Smooth muscle cell (in vitro differentiated cells): Measurements from ENCODE around the gene ATAD5. TPM values are rescaled to one million over a fixed set of nuclear protein-coding genes. Genes with fewer than 3 reads are reported as not detected.
"Not testable (repeated sequence)": the region's sequence is repeated elsewhere in the genome, so short reads cannot be mapped to it uniquely, and the experiment has no call there.

ENCODE experiments used
- DNase-seq: peaks from one replicate; lab custom pipeline; 2025; ENCODE audit not compliant: unreplicated experiment; lab: John Stamatoyannopoulos, UW
- H2AFZ ChIP-seq: fragments of 200-600 bp; sonication (generic); 2 replicates; pipeline ENCODE4 v1.6.0; 2016; ENCODE audit warnings: antibody characterized with exemption, low read depth, mild to moderate bottlenecking
- H3F3A ChIP-seq: fragments of 200-600 bp; sonication (generic); 2 replicates; pipeline ENCODE4 v1.6.0; 2017; ENCODE audit warnings: antibody characterized with exemption, low read depth
- H3K27ac ChIP-seq: fragments of 200-600 bp; sonication (generic); 2 replicates; pipeline ENCODE4 v1.5.1; 2016; ENCODE audit warnings: low read depth, mild to moderate bottlenecking
- H3K27me3 ChIP-seq: fragments of 200-600 bp; sonication (generic); 2 replicates; pipeline ENCODE4 v1.6.1; 2016; ENCODE audit warnings: low read depth, mild to moderate bottlenecking
- H3K36me3 ChIP-seq: fragments of 200-600 bp; sonication (generic); 2 replicates; pipeline ENCODE4 v1.5.1; 2016; ENCODE audit warnings: low read depth
- H3K4me1 ChIP-seq: fragments of 200-600 bp; sonication (generic); 2 replicates; pipeline ENCODE4 v1.5.1; 2016; ENCODE audit warnings: low read depth
- H3K4me2 ChIP-seq: fragments of 200-600 bp; sonication (generic); 2 replicates; pipeline ENCODE4 v1.6.0; 2016; ENCODE audit warnings: mild to moderate bottlenecking
- H3K4me3 ChIP-seq: fragments of 200-600 bp; sonication (generic); 2 replicates; pipeline ENCODE4 v1.5.1; 2016; ENCODE audit warnings: mild to moderate bottlenecking
- H3K79me2 ChIP-seq: fragments of 200-600 bp; sonication (generic); 2 replicates; pipeline ENCODE4 v1.6.0; 2016; ENCODE audit warnings: low read depth, mild to moderate bottlenecking
- H3K9ac ChIP-seq: fragments of 200-600 bp; sonication (generic); 2 replicates; pipeline ENCODE4 v1.6.0; 2016; ENCODE audit warnings: low read depth
- H3K9me3 ChIP-seq: fragments of 200-600 bp; sonication (generic); replicated peaks from 2 replicates; pipeline ENCODE4 v1.5.1; 2016; ENCODE audit warnings: low read depth
- H4K20me1 ChIP-seq: fragments of 200-600 bp; sonication (generic); 2 replicates; pipeline ENCODE4 v1.6.0; 2016; ENCODE audit warnings: low read depth
- CTCF ChIP-seq: fragments of 200-600 bp; sonication (generic); IDR thresholded peaks from 2 replicates; pipeline ENCODE4 v1.5.1; 2017; ENCODE audit warnings: borderline replicate concordance, mild to moderate bottlenecking, antibody characterized with exemption; ENCODE audit not compliant: insufficient read depth, poor library complexity, severe bottlenecking
- WGBS: methylation state at CpG from one replicate; pipeline ENCODE4 v1.1.7; 2016; ENCODE audit warnings: low lambda C conversion rate; 5-methylcytosine and 5-hydroxymethylcytosine counted together
- polyA plus RNA-seq: library from polyadenylated mRNA; unstranded; fragments of >200 nt; fragmentation: Nextera tagmentation; extraction: Ambion mirVana; gene quantifications from 2 replicates; pipeline ENCODE4 v1.2.1, GENCODE V29; 2016
- total RNA-seq: library from RNA; depleted of rRNA; stranded (reverse); fragments of >200 nt; gene quantifications from 2 replicates; pipeline ENCODE4 v1.2.3, GENCODE V29; 2014

The ATAD5 gene
- total and polyA plus RNA-seq, 2 experiments from 2014 or later = 2.1 to 4.7 TPM

GRCh38 chr17:30908717-30909420 is 77.1 kb downstream of the ATAD5 start:
- no peak for DNase-seq
- H3K27me3 ChIP-seq = no peaks in the 10 kb centered on the region
- H3F3A ChIP-seq = no peaks in the 10 kb centered on the region
- no peaks in the 10 kb centered on the region for H4K20me1 ChIP-seq
- H2AFZ ChIP-seq = no peak overlapping the region
- peaks cover 18% of the 10 kb centered on the region for H3K79me2 ChIP-seq
- H3K27ac ChIP-seq = no peak overlapping the region
- no peak overlapping the region for H3K9ac ChIP-seq
- 95% methylated on average over 3 of the region's 3 CpGs for WGBS
- H3K36me3 ChIP-seq = no peaks in the 10 kb centered on the region
- TF ChIP-seq CTCF = no peak
- H3K4me2 ChIP-seq = no peak overlapping the region
- no peak overlapping the region for H3K4me3 ChIP-seq
- no peaks in the 10 kb centered on the region for H3K9me3 ChIP-seq
- peaks cover 12% of the 10 kb centered on the region for H3K4me1 ChIP-seq

- H3K79me2 ChIP-seq, H3K4me3 ChIP-seq, H3K9ac ChIP-seq, H4K20me1 ChIP-seq, H2AFZ ChIP-seq, H3K4me1 ChIP-seq, H3K36me3 ChIP-seq, H3K27me3 ChIP-seq, H3F3A ChIP-seq, H3K9me3 ChIP-seq, H3K27ac ChIP-seq, H3K4me2 ChIP-seq, DNase-seq: not testable (repeated sequence)
- WGBS = 89% methylated on average over 7 of the region's 7 CpGs
Observed at GRCh38 chr17:30910151-30910550, 78.4 kb downstream of the ATAD5 start.

GRCh38 chr17:30913955-30914354 is 82.2 kb downstream of the ATAD5 start:
- Histone ChIP-seq H3F3A (no peaks in the 10 kb centered on the region), H2AFZ (no peak overlapping the region), H3K79me2 (no peaks in the 10 kb centered on the region), H3K4me1 (no peaks in the 10 kb centered on the region), H4K20me1 (no peaks in the 10 kb centered on the region), H3K4me2 (no peak overlapping the region), H3K4me3 (no peak overlapping the region), H3K9ac (no peak overlapping the region), H3K27ac (no peak overlapping the region), H3K27me3 (peaks cover 14% of the 10 kb centered on the region), H3K36me3 (no peaks in the 10 kb centered on the region), H3K9me3 (no peaks in the 10 kb centered on the region)
- no peak for TF ChIP-seq CTCF
- DNase-seq = no peak

GRCh38 chr17:30915833-30916611 is 84.3 kb downstream of the ATAD5 start:
- Histone ChIP-seq H3K27ac (no peak overlapping the region), H3K79me2 (no peaks in the 10 kb centered on the region), H3K4me1 (no peaks in the 10 kb centered on the region), H3K9ac (no peak overlapping the region), H3K36me3 (no peaks in the 10 kb centered on the region), H2AFZ (no peak overlapping the region), H4K20me1 (no peaks in the 10 kb centered on the region), H3K4me3 (no peak overlapping the region), H3K27me3 (peaks cover 25% of the 10 kb centered on the region), H3F3A (no peaks in the 10 kb centered on the region), H3K9me3 (no peaks in the 10 kb centered on the region), H3K4me2 (no peak overlapping the region)
- no peak for DNase-seq
- TF ChIP-seq CTCF = no peak
- WGBS = 89% methylated on average over 5 of the region's 5 CpGs
